Endothelial cell of umbilical vein (primary cell): ENCODE measurements around the gene ABCF2. TPM values are rescaled to one million over a fixed set of nuclear protein-coding genes. Genes with fewer than 3 reads are reported as not detected.

Experiments
- BruUV-seq: library from RNA; stranded (reverse); fragments of 400-500 nt; replicated peaks from 2 replicates; lab custom pipeline; 2021; lab: Mats Ljungman, UMichigan
- CTCF ChIA-PET: fragments of 300-600, 350-600 bp; sonication (Branson Sonifier 250); formaldehyde crosslinking; loops from one replicate; lab custom pipeline; 2021; ENCODE audit warnings: antibody characterized with exemption, inconsistent platforms; lab: Charles Lee
- POLR2A ChIA-PET: fragments of 300-600, 350-600 bp; sonication (Branson Sonifier 250); formaldehyde crosslinking; loops from one replicate; lab custom pipeline; 2021; ENCODE audit warnings: antibody characterized with exemption, inconsistent platforms; lab: Charles Lee
- DNase-seq: peaks from one replicate; pipeline ENCODE4 v3.0.0-alpha.2; 2011; ENCODE audit warnings: low read depth, low spot score
- FAIRE-seq: peaks from 2 replicates; lab custom pipeline; 2011; peaks lifted over from hg19 to GRCh38; lab: Jason Lieb, UNC
- H2AFZ ChIP-seq: 2 replicates; pipeline ENCODE4 v1.6.0; 2012; ENCODE audit warnings: low read depth, low read length, control low read depth, inconsistent platforms
- H3K27ac ChIP-seq: 2 replicates; pipeline ENCODE4 v1.5.1; 2011; ENCODE audit warnings: low read depth, mild to moderate bottlenecking, control low read depth, low read length, moderate library complexity; ENCODE audit not compliant: insufficient read depth
- H3K27me3 ChIP-seq, 2 experiments: 2 replicates each; pipeline versions ENCODE4 v1.6.0 to v1.6.1; 2011; ENCODE audit warnings: low read length in 2 of 2, mixed read lengths in 1 of 2; ENCODE audit not compliant: control insufficient read depth in 2 of 2, insufficient read depth in 2 of 2
- H3K36me3 ChIP-seq, 2 experiments: 2 replicates in 1 of 2; 3 replicates in 1 of 2; pipeline ENCODE4 v1.5.1; 2011; ENCODE audit warnings: low read length in 2 of 2, mild to moderate bottlenecking in 1 of 2, moderate library complexity in 1 of 2; ENCODE audit not compliant: control insufficient read depth in 2 of 2, insufficient read depth in 2 of 2; ENCODE audit errors: extremely low read depth in 1 of 2
- H3K4me1 ChIP-seq: 3 replicates; pipeline ENCODE4 v1.5.1; 2011; ENCODE audit warnings: mild to moderate bottlenecking, low read length; ENCODE audit not compliant: control insufficient read depth, insufficient read depth; ENCODE audit errors: extremely low read depth
- H3K4me2 ChIP-seq: 2 replicates; pipeline ENCODE4 v1.6.1; 2011; ENCODE audit warnings: low read length, control low read depth, mixed read lengths; ENCODE audit not compliant: insufficient read depth
- H3K4me3 ChIP-seq, 3 experiments: fragments of 200-600 bp in 1 of 3; sonication (generic), shearing (Covaris generic) in 1 of 3; replicated peaks in 1 of 3; 2 replicates each; pipeline ENCODE4 v1.5.1; 2011 to 2016; ENCODE audit warnings: control low read depth in 3 of 3, low read length in 3 of 3, mild to moderate bottlenecking in 2 of 3, inconsistent platforms in 1 of 3, low read depth in 1 of 3, moderate library complexity in 1 of 3; ENCODE audit not compliant: insufficient read depth in 1 of 3
- H3K79me2 ChIP-seq: 2 replicates; pipeline ENCODE4 v1.6.0; 2012; ENCODE audit warnings: low read length, inconsistent platforms; ENCODE audit not compliant: control insufficient read depth, insufficient read depth
- H3K9ac ChIP-seq: replicated peaks from 2 replicates; pipeline ENCODE3; 2011; ENCODE audit warnings: low read length, control low read depth; ENCODE audit not compliant: insufficient read depth; ENCODE audit errors: extremely low read depth
- H3K9me1 ChIP-seq: replicated peaks from 3 replicates; pipeline ENCODE4 v1.6.0; 2011; ENCODE audit warnings: mild to moderate bottlenecking, low read length; ENCODE audit not compliant: control insufficient read depth, insufficient read depth; ENCODE audit errors: extremely low read depth
- H3K9me3 ChIP-seq: replicated peaks from 2 replicates; pipeline ENCODE4 v1.5.1; 2012; ENCODE audit warnings: low read length, inconsistent platforms; ENCODE audit not compliant: control insufficient read depth, insufficient read depth
- H4K20me1 ChIP-seq: replicated peaks from 2 replicates; pipeline ENCODE3; 2011; ENCODE audit warnings: mild to moderate bottlenecking, low read length; ENCODE audit not compliant: control insufficient read depth, insufficient read depth; ENCODE audit errors: extremely low read depth
- EZH2 ChIP-seq: IDR thresholded peaks from 2 replicates; pipeline ENCODE4 v1.6.1; 2012; ENCODE audit warnings: borderline replicate concordance, low read depth, mild to moderate bottlenecking, moderate library complexity, low read length, inconsistent platforms; ENCODE audit not compliant: severe bottlenecking
- FOS ChIP-seq: IDR thresholded peaks from 2 replicates; pipeline ENCODE4 v1.6.1; 2011; ENCODE audit warnings: mild to moderate bottlenecking, low read length, moderate library complexity, borderline replicate concordance; ENCODE audit not compliant: insufficient read depth
- GATA2 ChIP-seq: IDR thresholded peaks from 2 replicates; pipeline ENCODE4 v1.7.0; 2011; ENCODE audit warnings: low read depth, mild to moderate bottlenecking, moderate library complexity, mixed read lengths, low read length; ENCODE audit not compliant: insufficient read length, insufficient read depth
- JUN ChIP-seq: IDR thresholded peaks from 2 replicates; pipeline ENCODE4 v1.6.1; 2011; ENCODE audit warnings: borderline replicate concordance, low read depth; ENCODE audit not compliant: insufficient read length, insufficient read depth
- MYC ChIP-seq: IDR thresholded peaks from one replicate; pipeline ENCODE4 v1.6.1; 2011; ENCODE audit warnings: mild to moderate bottlenecking, low read depth, low read length
- POLR2A ChIP-seq: IDR thresholded peaks from 2 replicates; pipeline ENCODE4 v1.6.1; 2012; ENCODE audit warnings: low read depth, mild to moderate bottlenecking, control low read depth, low read length
- POLR2AphosphoS5 ChIP-seq: IDR thresholded peaks from 2 replicates; pipeline ENCODE4 v1.6.1; 2012; ENCODE audit warnings: low read depth, mild to moderate bottlenecking, control low read depth, low read length, moderate library complexity; ENCODE audit not compliant: insufficient read depth
- dilution Hi-C: fragments of 300-500 bp; cut with MboI; formaldehyde crosslinking; loops from one replicate; pipeline ENCODE4 v1.15.0; 2019; ENCODE audit warnings: low sequenced_read_pairs; ENCODE audit not compliant: extremely low pct_ligation_motif_present
- intact Hi-C: fragments of 100-400 bp; cut with micrococcal nuclease; formaldehyde crosslinking; loops from one replicate; pipeline ENCODE4 v1.10.0; 2022
- polyA plus RNA-seq, 4 experiments: library from polyadenylated mRNA; depleted of rRNA in 3 of 4; stranded (reverse) in 3 of 4; unstranded in 1 of 4; fragments of >200 nt; gene quantifications; 2 replicates each; pipeline versions ENCODE4 v1.2.1 to v1.2.3, GENCODE V29; 2011 to 2012; ENCODE audit warnings: missing spikeins in 1 of 4
- total RNA-seq: library from RNA; stranded (reverse); gene quantifications from 2 replicates; pipeline ENCODE4 v1.2.3, GENCODE V29; 2021
- TF ChIP-seq, protein P1 (sequence below): IDR thresholded peaks from 2 replicates; pipeline ENCODE4 v1.6.1; 2011; ENCODE audit not compliant: insufficient read depth, insufficient read length
- TF ChIP-seq, protein P2 (sequence below), 2 donors: IDR thresholded peaks; 1 replicate in 1 of 2; 2 replicates in 1 of 2; pipeline ENCODE4 v1.5.1; 2011; ENCODE audit warnings: low read length in 2 of 2, mild to moderate bottlenecking in 2 of 2, moderate library complexity in 2 of 2, control low read depth in 1 of 2, inconsistent platforms in 1 of 2, low read depth in 1 of 2; ENCODE audit not compliant: insufficient read depth in 1 of 2; ENCODE audit errors: extremely low read depth in 1 of 2

ABCF2 gene
- total and polyA plus RNA-seq, 2 donors (not counting 3 experiments of a cell fraction or from before 2014, with no cell fraction given), result 45.3 to 61.6 TPM

DNA sequence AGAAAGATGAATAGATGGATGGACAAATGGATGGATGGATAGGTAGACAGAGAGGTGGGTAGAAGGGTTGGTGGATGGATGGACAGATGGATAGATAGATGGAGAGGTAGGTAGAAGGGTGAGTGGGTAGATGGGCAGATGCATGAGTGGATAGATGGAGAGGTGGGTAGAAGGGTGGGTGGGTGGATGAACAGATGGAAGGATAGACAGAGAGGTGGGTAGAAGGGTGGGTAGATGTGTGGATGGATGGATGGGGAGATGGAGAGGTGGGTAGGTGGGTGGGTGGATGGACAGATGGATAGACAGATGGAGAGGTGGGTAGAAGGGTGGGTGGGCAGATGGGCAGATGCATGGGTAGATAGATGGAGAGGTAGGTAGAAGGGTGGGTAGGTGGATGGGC, 29.1 kb downstream of the ABCF2 start:
- no peaks in the 10 kb centered on the region for H3K79me2 ChIP-seq
- no peak for FAIRE-seq
- no peaks in the 10 kb centered on the region for H3K4me1 ChIP-seq
- peaks cover 12 to 14% of the 10 kb centered on the region in 2 experiments for H3K27me3 ChIP-seq
- no peaks in the 10 kb centered on the region for H3K9me3 ChIP-seq
- no peaks in the 10 kb centered on the region for H4K20me1 ChIP-seq
- POLR2A ChIA-PET, result no interaction called here
- H3K9ac ChIP-seq, result no peak overlapping the region
- DNase-seq, result no peak
- no TSS peak for BruUV-seq
- H3K9me1 ChIP-seq, result no peaks in the 10 kb centered on the region
- no peak overlapping the region for H2AFZ ChIP-seq
- no peak for TF ChIP-seq MYC
- TF ChIP-seq, protein P1, sequence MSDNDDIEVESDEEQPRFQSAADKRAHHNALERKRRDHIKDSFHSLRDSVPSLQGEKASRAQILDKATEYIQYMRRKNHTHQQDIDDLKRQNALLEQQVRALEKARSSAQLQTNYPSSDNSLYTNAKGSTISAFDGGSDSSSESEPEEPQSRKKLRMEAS, result no peak
- TF ChIP-seq, protein P2, sequence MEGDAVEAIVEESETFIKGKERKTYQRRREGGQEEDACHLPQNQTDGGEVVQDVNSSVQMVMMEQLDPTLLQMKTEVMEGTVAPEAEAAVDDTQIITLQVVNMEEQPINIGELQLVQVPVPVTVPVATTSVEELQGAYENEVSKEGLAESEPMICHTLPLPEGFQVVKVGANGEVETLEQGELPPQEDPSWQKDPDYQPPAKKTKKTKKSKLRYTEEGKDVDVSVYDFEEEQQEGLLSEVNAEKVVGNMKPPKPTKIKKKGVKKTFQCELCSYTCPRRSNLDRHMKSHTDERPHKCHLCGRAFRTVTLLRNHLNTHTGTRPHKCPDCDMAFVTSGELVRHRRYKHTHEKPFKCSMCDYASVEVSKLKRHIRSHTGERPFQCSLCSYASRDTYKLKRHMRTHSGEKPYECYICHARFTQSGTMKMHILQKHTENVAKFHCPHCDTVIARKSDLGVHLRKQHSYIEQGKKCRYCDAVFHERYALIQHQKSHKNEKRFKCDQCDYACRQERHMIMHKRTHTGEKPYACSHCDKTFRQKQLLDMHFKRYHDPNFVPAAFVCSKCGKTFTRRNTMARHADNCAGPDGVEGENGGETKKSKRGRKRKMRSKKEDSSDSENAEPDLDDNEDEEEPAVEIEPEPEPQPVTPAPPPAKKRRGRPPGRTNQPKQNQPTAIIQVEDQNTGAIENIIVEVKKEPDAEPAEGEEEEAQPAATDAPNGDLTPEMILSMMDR (IDR thresholded peaks at IDR 0.05; ENCODE audit: extremely low read depth in 1 of 2, insufficient read depth in 1 of 2, low read depth in 1 of 2, low read length in 2 of 2), result no peak
- no peak for TF ChIP-seq JUN
- no peak for TF ChIP-seq GATA2
- TF ChIP-seq POLR2AphosphoS5, result no peak
- TF ChIP-seq POLR2A, result no peak
- no peak for TF ChIP-seq FOS
- no peak for TF ChIP-seq EZH2
- H3K4me3 ChIP-seq, result no peak overlapping the region
- dilution Hi-C loops, result no loop called here
- no peaks in the 10 kb centered on the region for H3K36me3 ChIP-seq
- CTCF ChIA-PET, result no interaction called here
- intact Hi-C loops, result no loop called here
- H3K27ac ChIP-seq, result no peak overlapping the region
- no peak overlapping the region for H3K4me2 ChIP-seq
